ENCODE data around the gene OSMR.

The OSMR gene

GRCh38 chr5:38941912-38942311 lies 96.1 kb downstream of the OSMR start:
- DNase-seq (ENCODE audit: low read depth): no peak
- H3K4me3 ChIP-seq (ENCODE audit: low read depth, low read length): no peak overlapping the region
- no peak for TF ChIP-seq CTCF (IDR thresholded peaks at IDR 0.05; ENCODE audit: low read depth, low read length, missing control alignments)

- DNase-seq (ENCODE audit: low read depth): no peak
- no peak overlapping the region for H3K4me3 ChIP-seq (ENCODE audit: low read depth, low read length)
- no peak for TF ChIP-seq CTCF (IDR thresholded peaks at IDR 0.05; ENCODE audit: low read depth, low read length, missing control alignments)
Measured at GRCh38 chr5:38944282-38944681, 98.5 kb downstream of the OSMR start.

- no peak overlapping the region for H3K4me3 ChIP-seq (ENCODE audit: low read depth, low read length)
- no peak for TF ChIP-seq CTCF (IDR thresholded peaks at IDR 0.05; ENCODE audit: low read depth, low read length, missing control alignments)
- DNase-seq (ENCODE audit: low read depth): no peak
Measured at GRCh38 chr5:38948501-38948900, 102.7 kb downstream of the OSMR start.

GRCh38 chr5:38953426-38954012 lies 107.7 kb downstream of the OSMR start:
- no peak for DNase-seq (ENCODE audit: low read depth)
- TF ChIP-seq CTCF (IDR thresholded peaks at IDR 0.05; ENCODE audit: low read depth, low read length, missing control alignments): no peak

GRCh38 chr5:38961691-38962090 lies 115.9 kb downstream of the OSMR start:
- TF ChIP-seq CTCF (IDR thresholded peaks at IDR 0.05; ENCODE audit: low read depth, low read length, missing control alignments): no peak
- H3K4me3 ChIP-seq (ENCODE audit: low read depth, low read length): no peak overlapping the region
- DNase-seq (ENCODE audit: low read depth): no peak

More at GRCh38 chr5:38953426-38954012, 107.7 kb downstream of the OSMR start:
- H3K4me3 ChIP-seq (ENCODE audit: low read depth, low read length): no peak overlapping the region

- H3K4me3 ChIP-seq (ENCODE audit: low read depth, low read length): no peak overlapping the region
- DNase-seq (ENCODE audit: low read depth): no peak
- no peak for TF ChIP-seq CTCF (IDR thresholded peaks at IDR 0.05; ENCODE audit: low read depth, low read length, missing control alignments)
Measured at GRCh38 chr5:38968665-38969064, 122.9 kb downstream of the OSMR start.

GRCh38 chr5:38978036-38978435 lies 132.2 kb downstream of the OSMR start:
- H3K4me3 ChIP-seq (ENCODE audit: low read depth, low read length): no peak overlapping the region
- no peak for DNase-seq (ENCODE audit: low read depth)
- TF ChIP-seq CTCF (IDR thresholded peaks at IDR 0.05; ENCODE audit: low read depth, low read length, missing control alignments): no peak
